Esophagus muscularis mucosa (tissue), 4 donors: Measurements from ENCODE around the gene SCARF2. TPM values are rescaled to one million over a fixed set of nuclear protein-coding genes. Genes with fewer than 3 reads are reported as not detected.

Source experiments
- DNase-seq: peaks from one replicate; pipeline ENCODE4 v3.0.0-alpha.2; 2017; ENCODE audit errors: extremely low spot score
- H3K27ac ChIP-seq, 4 donors: fragments of 200-600 bp; sonication (generic); replicated peaks in 1 of 4; 1 replicate in 3 of 4; 2 replicates in 1 of 4; pipeline ENCODE4 v1.5.1; 2016 to 2019; ENCODE audit warnings: mild to moderate bottlenecking in 1 of 4
- H3K27me3 ChIP-seq, 4 donors: fragments of 200-600 bp; sonication (generic); one replicate each; pipeline versions ENCODE4 v1.5.1 to v1.6.0; 2016 to 2019
- H3K36me3 ChIP-seq, 4 donors: fragments of 200-600 bp; sonication (generic); one replicate each; pipeline ENCODE4 v1.5.1; 2016 to 2019
- H3K4me1 ChIP-seq, 4 donors: fragments of 200-600 bp; sonication (generic); one replicate each; pipeline ENCODE4 v1.5.1; 2016 to 2019
- H3K4me3 ChIP-seq, 4 donors: fragments of 200-600 bp; sonication (generic); 1 replicate in 2 of 4; 2 replicates in 2 of 4; pipeline ENCODE4 v1.5.1; 2016 to 2019; ENCODE audit warnings: mild to moderate bottlenecking in 4 of 4, moderate library complexity in 1 of 4
- H3K9me3 ChIP-seq, 4 donors: fragments of 200-600 bp; sonication (generic); 1 replicate in 3 of 4; 2 replicates in 1 of 4; pipeline ENCODE4 v1.5.1; 2016 to 2019
- EP300 ChIP-seq: sonication (generic); formaldehyde crosslinking; IDR thresholded peaks from one replicate; pipeline ENCODE4 v1.6.1; 2017; ENCODE audit warnings: antibody characterized with exemption
- POLR2A ChIP-seq: fragments of 450-650 bp; IDR thresholded peaks from one replicate; pipeline ENCODE4 v1.6.1; 2017; ENCODE audit warnings: antibody characterized with exemption, moderate library complexity, mild to moderate bottlenecking, low read depth
- POLR2AphosphoS5 ChIP-seq, 2 donors: sonication (generic); formaldehyde crosslinking; IDR thresholded peaks; one replicate each; pipeline ENCODE4 v1.6.1; 2017; ENCODE audit warnings: antibody characterized with exemption in 2 of 2
- WGBS: methylation state at CpG from one replicate; pipeline ENCODE4 v1.1.5; 2018; 5-methylcytosine and 5-hydroxymethylcytosine counted together
- intact Hi-C: fragments of 100-400 bp; cut with DNase I; formaldehyde crosslinking; loops from one replicate; pipeline ENCODE4 v1.15.1; 2023
- total RNA-seq, 4 donors: library from RNA; depleted of rRNA; stranded (reverse); fragments of >200 nt; gene quantifications; one replicate each; pipeline versions ENCODE4 v1.1.0 to v1.2.1, GENCODE V29; 2016
- TF ChIP-seq, protein P1 (sequence below), 3 experiments: fragments of 200-600 bp in 2 of 3; fragments of 450-650 bp in 1 of 3; sonication (generic) in 2 of 3; IDR thresholded peaks; one replicate each; pipeline ENCODE4 v1.5.1; 2017 to 2019; ENCODE audit warnings: antibody characterized with exemption in 3 of 3, mild to moderate bottlenecking in 2 of 3, moderate library complexity in 1 of 3

The SCARF2 gene
- total RNA-seq, 4 donors from 2014 or later, result 14.5 to 31.6 (median 22.2) TPM

GRCh38 chr22:20459152-20459542, 21.5 kb upstream of the SCARF2 start:
- no peaks in the 10 kb centered on the region for H3K27me3 ChIP-seq
- peaks cover 9 to 26% (median 16%) of the 10 kb centered on the region in 4 donors for H3K4me1 ChIP-seq
- H3K27ac ChIP-seq, result no peak overlapping the region
- WGBS, result 80% methylated on average over 3 of the region's 3 CpGs
- TF ChIP-seq, protein P1, sequence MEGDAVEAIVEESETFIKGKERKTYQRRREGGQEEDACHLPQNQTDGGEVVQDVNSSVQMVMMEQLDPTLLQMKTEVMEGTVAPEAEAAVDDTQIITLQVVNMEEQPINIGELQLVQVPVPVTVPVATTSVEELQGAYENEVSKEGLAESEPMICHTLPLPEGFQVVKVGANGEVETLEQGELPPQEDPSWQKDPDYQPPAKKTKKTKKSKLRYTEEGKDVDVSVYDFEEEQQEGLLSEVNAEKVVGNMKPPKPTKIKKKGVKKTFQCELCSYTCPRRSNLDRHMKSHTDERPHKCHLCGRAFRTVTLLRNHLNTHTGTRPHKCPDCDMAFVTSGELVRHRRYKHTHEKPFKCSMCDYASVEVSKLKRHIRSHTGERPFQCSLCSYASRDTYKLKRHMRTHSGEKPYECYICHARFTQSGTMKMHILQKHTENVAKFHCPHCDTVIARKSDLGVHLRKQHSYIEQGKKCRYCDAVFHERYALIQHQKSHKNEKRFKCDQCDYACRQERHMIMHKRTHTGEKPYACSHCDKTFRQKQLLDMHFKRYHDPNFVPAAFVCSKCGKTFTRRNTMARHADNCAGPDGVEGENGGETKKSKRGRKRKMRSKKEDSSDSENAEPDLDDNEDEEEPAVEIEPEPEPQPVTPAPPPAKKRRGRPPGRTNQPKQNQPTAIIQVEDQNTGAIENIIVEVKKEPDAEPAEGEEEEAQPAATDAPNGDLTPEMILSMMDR (IDR thresholded peaks at IDR 0.05), result no peak
- TF ChIP-seq POLR2A (no peak), POLR2AphosphoS5 (IDR thresholded peaks at IDR 0.05) (no peak), EP300 (no peak)
- H3K4me3 ChIP-seq, result no peak overlapping the region
- DNase-seq, result no peak
- peaks cover 3 to 52% (median 32%) of the 10 kb centered on the region in 4 donors for H3K36me3 ChIP-seq
- intact Hi-C loops, result loop anchor here (5.0 kb wide), 1 partner anchor 33 kb away; no protein-coding TSS in a partner anchor
- H3K9me3 ChIP-seq, result no peaks in the 10 kb centered on the region

GRCh38 chr22:20458530-20459151, 21.0 kb upstream of the SCARF2 start:
- Histone ChIP-seq H3K27me3 (no peaks in the 10 kb centered on the region), H3K27ac (no peak overlapping the region), H3K9me3 (no peaks in the 10 kb centered on the region), H3K36me3 (peaks cover 0 to 52% (median 29%) of the 10 kb centered on the region in 4 donors), H3K4me3 (no peak overlapping the region), H3K4me1 (peaks cover 7 to 21% (median 11%) of the 10 kb centered on the region in 4 donors)
- intact Hi-C loops, result loop anchor here (5.0 kb wide), 1 partner anchor 34 kb away; no protein-coding TSS in a partner anchor
- no peak for TF ChIP-seq POLR2A
- TF ChIP-seq EP300, result no peak
- TF ChIP-seq POLR2AphosphoS5 (IDR thresholded peaks at IDR 0.05), result no peak
- TF ChIP-seq, protein P1 (IDR thresholded peaks at IDR 0.05), result no peak
- DNase-seq, result no peak
- WGBS, result 75% methylated on average over 8 of the region's 8 CpGs

DNA sequence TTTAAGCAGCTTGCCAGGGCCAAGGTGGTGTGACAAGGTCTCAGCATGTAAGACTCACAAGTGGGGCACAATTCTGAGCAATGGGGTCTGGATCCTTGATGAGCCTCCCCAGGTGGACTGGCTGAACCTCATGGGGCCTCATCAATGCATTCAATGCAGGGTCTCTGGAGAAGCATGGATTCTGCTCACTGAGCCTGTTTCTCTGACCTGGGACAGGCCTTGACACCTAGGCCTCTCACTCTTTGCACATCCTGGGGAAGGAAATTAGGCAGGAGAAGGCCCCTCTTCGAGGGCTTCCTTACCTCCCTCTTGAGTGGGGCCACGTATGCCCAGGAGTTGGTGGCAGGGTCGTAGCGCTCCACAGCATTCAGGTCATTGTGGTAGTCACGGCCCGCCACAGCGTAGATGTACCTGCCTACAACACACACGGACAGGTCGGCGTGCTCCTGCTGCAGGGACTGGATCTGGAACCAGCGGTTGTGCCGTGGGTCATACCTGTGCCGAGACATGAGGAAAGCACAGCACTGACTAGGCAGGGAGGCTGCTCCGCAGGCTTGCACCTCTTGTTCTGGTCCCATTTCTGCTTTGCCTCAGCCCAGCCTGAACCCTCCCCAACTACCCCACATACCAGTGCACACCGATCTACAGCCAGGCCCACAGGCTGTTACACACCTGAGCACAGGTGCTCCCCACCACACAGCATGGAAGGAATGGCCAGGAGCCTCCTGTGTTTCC, 20.0 kb upstream of the SCARF2 start:
- intact Hi-C loops, result loop anchor here (2.0 to 5.0 kb wide), 2 partner anchors 35 to 39 kb away; no protein-coding TSS in a partner anchor
- Histone ChIP-seq H3K27me3 (no peaks in the 10 kb centered on the region), H3K4me3 (no peak overlapping the region), H3K9me3 (no peaks in the 10 kb centered on the region), H3K36me3 (peaks cover 0 to 50% (median 27%) of the 10 kb centered on the region in 4 donors), H3K4me1 (peaks cover 0 to 12% (median 4%) of the 10 kb centered on the region in 4 donors), H3K27ac (no peak overlapping the region)
- DNase-seq, result no peak
- TF ChIP-seq, protein P1 (IDR thresholded peaks at IDR 0.05), result no peak
- TF ChIP-seq POLR2AphosphoS5 (IDR thresholded peaks at IDR 0.05) (no peak), EP300 (no peak), POLR2A (no peak)
- WGBS, result 90% methylated on average over 6 of the region's 15 CpGs

- intact Hi-C loops, result loop anchor here (2.0 to 5.0 kb wide), 2 partner anchors 36 to 38 kb away; no protein-coding TSS in a partner anchor
- Histone ChIP-seq H3K27me3 (no peaks in the 10 kb centered on the region), H3K36me3 (peaks cover 0 to 58% (median 27%) of the 10 kb centered on the region in 4 donors), H3K27ac (no peak overlapping the region), H3K4me3 (no peak overlapping the region), H3K4me1 (peaks cover 0 to 12% (median 4%) of the 10 kb centered on the region in 4 donors), H3K9me3 (no peaks in the 10 kb centered on the region)
- no peak for DNase-seq
- WGBS, result 81% methylated on average over 2 of the region's 3 CpGs
- TF ChIP-seq, protein P1 (IDR thresholded peaks at IDR 0.05), result no peak
- TF ChIP-seq POLR2AphosphoS5 (IDR thresholded peaks at IDR 0.05) (no peak), EP300 (no peak), POLR2A (no peak)
Observed at GRCh38 chr22:20456722-20457076, 19.1 kb upstream of the SCARF2 start.
